Hematopoietic multipotent progenitor cell treated with erythropoietin and hydrocortisone succinate and interleukin-3 and kit ligand, for 17 days (in vitro differentiated cells): ENCODE measurements around the gene SPOCK2.

Experiments
- DNase-seq: peaks from one replicate; pipeline ENCODE4 v3.0.0-alpha.2; 2015; ENCODE audit warnings: low spot score

SPOCK2 gene

DNA sequence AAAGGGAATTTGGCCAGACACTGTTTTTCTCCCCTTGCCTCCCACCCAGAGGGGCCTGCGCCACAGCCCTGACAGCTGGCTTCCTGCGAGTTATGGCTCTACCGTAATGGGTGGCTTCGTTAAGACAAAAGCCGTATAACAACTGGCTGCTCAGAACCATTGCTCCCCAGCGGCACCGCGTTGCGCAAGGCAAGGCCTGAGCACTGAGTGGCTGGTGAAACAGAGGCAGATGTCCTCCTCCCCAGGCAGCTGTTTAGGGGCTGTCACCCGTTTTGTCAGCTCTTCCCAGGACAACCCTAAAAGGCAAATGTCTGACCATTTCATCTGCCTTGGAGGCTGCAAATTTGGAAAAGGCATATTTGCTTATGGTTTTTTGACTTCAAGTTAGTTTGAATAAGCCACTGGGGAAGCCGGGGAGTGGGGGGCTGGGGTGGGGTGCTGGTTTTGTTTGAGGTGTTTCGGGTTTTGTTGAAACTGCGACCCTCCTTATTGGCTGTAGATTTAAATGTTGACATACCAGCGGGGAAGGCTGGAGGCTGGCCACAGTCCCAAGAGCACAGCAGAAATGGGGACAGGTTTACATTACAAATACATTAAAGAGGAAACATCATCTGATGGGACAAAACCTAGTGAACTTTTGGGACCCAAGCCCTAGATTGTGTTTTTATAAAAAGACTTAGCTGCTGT, 681 bp upstream of the SPOCK2 start:
- DNase-seq = no peak

DNA sequence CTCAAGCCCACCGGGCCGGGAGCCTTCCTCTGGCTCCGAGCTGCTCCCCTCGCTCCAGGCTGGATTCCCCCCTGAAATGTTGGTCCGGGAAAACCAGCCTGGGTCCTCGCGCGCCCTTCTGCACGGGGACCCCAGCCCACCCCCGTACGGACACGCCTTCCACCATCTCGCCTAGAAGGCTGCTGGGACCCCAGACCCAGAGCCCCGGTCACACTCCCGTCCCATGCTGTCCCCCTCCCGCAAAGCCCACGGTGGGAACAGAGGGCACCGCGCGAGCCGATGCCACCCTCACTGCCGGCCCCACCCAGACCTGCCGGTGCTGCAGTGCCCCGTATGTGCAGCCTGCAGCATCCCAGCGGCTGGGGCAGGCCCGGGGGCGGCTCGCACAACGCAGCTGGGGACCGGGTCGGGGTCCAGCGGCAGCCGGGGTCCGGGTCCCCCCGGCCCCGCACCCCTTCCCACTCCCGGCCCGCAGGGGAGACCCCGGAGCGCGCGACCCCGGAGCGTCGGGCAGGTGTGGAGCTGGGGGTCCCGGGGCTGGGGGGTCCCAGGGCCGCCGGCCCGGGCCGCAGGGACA, 871 bp downstream of the SPOCK2 start:
- no peak for DNase-seq

DNA sequence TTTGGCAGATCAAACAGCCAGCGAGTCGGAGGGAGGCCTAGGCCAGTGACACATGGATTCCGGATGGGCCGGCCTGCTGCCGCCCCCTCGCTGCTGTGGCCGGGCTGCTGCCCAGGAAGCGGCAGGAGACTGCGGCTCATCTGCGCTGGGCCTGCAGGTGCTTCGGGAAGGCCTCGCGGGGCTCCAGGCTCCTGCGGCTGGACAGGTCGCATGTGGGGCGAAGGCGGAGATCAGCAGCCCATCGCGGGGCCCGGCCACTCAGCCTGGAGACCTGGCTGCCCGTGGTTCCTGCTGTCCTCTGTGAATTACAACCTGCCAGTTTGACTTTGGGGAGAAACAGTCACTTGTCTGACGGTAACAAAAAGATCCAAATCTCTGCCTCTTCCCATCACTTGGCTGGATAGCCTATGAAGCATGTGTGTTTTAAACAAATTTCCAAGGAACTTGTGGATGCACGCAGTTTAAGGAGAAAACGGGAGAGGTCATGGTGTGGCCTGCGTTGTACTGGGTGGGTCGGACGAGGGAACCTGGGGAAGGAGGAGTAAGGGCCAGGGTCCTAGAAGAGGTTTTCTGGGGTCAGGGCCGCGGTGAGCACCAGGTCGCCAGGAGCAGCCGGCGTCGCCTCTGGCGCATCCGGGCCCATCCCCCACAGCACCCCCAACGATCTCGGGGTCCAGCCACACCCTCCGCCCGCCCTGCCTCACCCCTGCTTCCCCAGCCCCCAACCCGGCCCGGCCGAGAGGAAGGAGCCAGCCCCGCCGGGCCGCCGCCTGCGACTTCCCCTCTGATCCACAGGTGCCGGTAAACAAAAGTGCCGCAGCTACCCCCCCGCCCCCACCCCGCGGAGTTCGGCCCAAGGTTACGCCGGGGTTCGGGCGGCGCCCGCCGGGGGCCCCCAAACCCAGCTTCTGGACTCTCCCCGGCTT, 1.6 kb downstream of the SPOCK2 start:
- DNase-seq = no peak

DNA sequence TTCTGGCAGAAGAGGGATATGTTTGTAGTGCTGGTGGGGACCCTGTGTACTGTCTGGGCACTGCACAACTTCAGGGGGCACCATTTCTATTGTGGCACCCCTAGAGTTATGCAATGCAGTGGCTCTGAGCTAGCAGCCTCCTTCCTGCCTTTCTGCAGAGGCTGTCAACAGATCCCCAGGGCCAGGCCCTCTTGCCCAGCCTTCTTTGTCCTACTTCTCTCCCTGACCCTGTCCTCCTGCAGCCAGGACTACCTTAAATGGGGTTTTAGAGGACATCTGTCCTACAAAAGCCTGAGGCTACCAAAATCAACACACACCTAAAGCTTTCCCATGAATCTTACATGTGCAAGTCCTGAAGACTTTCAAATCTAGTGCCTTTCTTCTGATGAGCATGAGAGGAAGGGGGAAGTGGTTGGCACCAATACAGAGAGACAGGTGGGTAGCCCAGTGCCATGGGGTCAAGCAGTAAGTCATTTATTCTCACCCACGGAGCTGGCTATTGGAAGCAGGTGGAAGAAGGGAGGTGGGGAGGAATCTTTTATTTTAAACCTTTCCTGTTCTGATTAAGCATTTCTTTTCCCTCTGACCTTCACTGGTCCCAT, 2.4 kb downstream of the SPOCK2 start:
- DNase-seq = no peak

DNA sequence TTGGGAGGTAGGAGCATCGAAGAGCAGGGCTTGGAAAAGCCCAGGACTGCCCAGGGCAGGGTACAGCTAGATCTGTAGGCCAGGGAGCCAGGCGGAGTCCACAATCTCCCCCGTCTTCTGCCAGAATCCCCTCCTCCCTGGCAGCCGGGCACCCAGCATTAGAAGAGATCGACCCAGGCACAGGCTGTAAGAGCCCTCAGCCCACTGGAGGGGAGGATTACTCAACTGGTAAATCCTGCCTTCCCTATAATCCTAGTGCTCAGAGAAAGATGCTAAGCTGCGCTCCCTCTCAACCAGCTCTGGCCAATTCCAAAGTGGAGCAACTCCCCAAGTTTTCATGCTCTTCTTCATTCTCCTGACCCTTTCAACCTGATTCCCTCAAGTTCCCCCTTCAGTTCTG, 3.2 kb downstream of the SPOCK2 start:
- no peak for DNase-seq

DNA sequence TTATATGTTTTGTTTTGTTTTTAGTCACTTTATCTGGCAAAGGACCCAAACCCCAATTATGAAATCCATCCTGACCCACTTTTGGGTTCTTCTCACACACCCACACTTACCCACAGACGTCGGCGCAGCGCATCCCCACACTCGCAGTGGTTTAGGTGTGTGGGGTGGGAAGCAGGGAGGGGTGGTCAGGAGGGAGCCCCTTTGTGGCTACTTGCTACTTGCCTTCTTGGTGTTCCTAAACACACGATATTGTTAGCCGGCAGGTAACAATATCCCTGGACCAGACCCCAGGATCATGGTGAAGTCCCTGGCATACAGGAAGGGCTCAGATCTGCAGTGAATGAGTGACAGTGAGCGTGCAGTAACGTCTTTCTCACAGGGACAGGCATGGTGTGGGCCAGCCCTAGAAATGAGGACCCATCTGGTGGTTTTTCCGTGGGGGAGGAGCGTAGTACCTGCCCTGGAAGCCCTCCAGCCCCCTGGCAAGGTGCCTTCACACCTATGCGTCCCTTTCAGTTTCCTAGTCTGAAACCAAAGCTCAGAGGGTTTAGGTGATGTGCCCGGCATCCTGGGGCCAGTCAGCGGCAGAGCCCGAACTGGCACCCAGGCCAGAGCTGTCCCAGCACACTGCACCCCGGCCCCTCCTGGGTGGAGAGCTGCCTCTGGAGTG, 4.4 kb downstream of the SPOCK2 start:
- DNase-seq = no peak

DNA sequence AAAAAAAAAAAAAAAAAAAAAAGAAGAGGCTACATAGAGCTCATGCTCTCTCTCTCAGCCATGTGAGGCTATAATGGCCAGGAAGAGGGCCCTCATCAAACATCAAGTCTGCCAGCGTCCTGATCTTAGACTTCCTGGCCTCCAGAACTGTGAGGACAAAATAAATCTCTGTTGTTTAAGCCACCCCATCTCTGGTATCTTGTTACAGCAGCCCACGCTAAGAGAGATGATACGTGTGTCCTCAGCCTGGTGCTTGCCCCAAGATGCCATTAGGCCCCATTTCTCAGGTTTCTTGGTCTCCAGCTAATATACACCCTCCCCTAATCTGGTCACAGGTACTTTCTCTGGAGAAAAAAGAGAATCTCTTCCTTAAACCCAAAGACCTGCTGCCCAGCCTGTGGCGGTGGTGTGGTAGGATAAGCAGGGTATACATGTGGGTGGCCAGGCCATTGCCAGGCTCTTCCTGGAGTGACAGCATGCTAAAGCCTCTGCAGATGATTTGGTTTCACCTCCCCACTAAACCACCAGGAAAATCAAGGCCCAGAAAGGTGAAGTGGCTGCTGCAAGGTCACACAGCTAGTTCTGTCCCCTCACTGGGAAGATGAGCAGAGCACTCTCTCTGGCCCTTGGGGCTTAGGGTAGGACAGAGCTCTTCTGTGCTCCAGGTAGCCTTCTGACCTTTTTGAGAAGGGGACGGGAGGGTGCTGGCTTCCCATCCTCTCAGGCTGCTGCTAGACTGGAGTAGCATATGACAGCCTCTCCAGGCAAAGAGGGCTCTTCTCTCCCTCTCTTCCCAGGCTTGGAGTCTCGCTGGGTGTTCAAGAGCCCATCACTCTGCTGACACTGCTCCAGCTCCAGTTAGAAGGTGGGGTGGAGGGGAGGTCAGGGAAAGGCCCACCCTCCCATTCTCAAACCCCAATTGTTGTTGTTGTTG, 5.2 kb downstream of the SPOCK2 start:
- no peak for DNase-seq

DNA sequence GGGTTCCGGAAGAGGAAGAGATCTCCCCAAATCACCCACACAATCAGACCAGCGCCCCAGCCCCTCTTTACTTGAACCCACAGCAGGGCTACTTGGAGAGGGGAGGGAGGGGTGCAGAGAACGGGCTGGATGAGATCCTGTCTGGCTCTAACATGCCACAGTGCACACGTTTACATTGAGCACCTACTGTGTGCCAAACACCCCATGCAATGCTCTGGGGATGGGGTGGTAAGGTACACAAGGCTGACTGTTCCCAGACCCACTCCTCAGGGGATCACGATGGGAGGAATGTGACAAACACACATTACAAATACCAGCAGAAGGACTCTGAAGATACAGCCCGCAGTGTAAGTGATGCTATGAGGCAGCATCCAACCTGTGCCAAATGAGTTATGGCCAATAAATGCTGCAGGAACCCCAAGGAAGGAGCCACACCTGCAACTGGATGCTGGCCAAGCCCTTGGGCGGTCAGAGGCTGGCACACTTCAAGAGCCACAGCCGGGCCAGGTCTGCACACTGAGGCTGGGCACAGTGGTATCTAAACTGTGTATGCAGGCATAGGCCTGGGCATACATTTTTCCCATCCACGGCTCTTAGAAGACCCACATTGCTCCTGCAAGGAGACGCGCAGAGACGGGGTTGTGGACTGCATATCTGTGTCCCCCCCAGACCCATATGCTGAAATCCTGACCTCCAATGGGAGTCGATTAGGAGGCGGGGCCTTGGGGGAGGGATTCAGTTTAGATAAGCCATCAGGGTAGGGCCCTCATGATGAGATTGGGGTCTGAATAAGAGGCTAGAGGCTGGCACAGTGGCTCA, 6.4 kb downstream of the SPOCK2 start:
- DNase-seq = no peak

DNA sequence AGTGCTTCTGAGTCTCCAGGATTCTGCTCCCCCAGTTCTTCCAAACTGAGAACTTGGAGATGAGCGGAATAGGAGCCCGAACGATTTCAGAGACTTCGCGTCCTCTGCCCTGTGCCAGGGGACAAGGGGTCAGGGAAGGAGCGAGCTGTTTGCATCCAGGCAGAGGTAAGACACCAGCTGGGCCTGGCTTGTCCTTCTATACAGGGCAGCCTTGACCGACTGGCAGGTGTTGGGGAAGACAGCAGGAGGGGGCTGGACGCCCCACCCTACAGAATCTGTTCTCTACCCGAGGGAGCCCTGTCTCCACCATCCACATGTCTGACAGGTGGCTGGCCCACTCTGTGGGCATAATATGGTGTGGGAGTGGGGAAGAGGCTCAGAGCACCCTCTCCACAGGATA, 7.1 kb downstream of the SPOCK2 start:
- no peak for DNase-seq

DNA sequence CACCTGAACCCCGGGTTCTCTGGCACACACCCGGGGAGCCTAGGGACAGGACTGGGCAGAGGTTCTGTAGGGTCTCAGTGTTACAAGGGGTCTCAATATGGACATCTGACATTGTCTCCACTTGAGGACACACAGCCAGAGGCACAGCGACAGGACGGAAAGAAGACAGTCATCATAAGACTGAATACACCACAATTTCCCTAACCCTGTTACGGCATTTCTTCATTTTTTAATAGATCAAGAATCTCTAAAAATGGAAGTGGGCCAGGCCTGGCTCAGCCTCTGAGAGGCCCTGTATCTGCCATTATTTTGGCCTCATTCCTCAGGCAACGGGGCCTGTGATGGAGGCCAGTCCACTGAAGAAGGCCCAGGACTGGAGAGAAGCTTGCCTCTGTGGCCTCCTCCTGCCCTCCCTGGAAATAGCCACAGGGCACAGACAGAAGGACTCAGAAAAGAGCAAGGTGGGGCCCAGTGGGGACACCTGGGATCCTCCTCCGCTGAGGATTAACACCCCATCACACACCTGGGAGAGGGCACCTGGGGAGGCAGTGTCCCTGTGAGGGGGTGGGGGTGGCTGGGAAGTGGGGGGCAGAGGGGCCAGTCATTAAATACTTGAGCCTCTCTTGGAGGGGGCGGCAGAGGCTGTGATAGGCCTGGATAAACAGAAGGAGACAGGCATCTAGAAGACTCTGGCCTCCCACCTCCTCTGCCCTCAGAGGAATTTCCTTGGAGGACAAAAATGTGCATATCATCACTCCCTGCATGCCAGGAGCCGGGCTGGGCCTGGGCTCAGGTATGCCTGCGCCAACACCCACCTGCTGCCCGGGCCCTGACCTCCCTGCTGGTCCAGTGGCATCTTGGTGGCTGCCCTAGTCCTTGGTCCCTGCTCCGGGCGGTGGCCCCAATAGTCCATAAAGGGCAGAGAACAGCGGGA, 8.0 kb downstream of the SPOCK2 start:
- DNase-seq = no peak

DNA sequence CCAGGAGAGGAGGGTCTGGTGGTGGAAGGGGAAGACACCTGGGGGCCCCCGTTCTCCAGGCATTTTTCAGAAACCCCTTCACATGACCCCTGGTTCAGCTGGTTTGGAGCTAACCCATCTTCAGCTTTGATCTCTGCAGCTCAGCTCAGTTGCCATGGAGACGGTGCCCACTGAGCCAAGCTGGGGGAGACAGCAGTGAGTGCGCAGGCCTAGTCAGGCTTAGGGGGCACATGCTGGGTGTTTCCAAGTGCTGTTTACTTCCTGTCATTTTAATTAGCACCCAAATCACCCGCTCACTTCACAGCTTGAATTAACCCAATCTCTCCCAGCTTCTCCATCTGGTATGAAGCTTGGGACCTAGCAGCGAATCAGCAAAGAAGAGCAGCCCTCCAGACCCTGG, 9.0 kb downstream of the SPOCK2 start:
- no peak for DNase-seq

DNA sequence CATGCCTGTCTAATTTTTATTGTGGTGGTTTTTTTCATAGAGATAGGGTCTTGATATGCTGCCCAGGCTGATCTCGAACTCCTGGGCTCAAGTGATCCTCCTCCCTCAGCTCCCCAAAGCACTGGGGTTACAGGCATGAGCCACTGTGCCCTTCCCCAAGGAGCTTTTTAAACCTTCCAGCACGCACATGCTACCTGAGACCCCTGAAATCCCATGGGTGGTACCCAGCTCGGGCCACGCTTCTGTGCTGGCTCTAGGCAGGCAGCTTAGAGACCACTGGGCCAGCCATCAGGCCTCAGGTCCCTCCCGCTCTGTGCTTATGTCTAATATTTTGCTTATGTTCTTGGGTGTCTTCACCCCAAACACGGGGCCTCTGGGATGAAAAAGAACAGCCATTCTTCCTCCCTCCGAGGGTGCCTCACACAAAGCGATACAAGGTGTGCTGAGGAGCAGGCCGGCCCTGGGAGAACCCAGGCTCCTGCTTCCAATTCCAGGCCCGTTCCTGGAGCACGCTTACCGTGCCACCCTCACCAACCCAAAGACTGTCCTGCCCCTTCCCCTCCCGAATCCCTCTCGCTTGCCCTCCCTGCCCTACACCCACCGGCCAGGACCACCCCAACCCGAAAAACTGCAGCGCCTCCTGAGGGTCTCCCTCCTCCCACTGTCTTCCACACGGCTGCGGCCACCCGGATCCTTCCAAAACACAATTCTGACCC, 10.9 kb downstream of the SPOCK2 start:
- no peak for DNase-seq

DNA sequence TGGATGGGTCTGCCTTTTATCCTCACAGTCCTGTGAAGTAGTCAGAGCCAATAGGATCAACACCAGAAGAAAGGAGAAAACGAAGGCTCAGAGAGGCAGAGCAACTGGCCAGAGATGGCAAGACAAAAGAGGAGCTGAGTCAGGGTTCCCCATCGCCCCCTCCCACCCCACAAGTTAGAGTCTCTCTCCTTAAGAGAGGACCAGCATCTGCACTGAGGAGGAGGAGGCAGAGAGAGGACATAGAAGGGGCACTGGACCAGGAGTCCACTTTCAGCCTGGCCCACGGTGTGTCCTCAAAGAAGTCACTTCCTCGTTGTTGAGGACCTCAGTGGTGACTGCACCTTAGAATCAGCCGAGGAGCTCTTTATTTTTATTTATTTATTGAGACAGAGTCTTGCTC, 11.6 kb downstream of the SPOCK2 start:
- no peak for DNase-seq

DNA sequence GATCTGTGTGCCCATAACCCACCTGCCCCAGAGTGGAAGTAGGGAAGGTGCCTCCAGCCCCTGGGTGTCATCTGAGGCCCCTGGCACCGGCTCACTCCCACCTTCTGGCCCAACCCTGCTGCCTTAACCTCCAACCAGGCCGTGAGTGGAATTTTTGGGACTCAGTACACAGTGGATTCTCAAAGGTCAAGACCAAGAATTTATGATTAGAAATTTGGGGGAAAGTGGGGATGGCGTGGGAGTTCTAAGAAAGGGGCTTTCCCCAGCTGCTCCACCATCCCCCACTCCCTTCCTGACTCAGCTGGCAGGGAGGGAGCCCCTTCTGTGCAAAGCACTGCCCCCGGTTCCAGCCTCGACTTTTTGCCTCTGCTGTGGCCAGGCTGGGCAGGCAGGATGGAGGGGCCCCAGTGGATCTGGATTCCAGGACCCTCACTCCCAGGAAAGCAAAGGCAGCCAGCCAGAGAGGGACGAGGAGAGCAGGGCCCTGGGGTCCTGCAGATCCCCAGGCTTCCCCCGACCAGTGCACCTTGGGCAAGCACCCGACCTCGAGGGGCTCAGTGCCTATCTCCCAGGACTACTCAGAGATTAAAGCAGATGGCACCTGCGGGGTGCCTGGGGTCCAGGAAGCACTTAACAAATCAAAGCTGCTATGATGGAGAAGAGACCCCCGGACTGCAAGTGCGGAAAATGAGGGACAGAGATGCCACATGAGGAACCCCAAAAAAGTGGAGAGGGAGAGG, 12.8 kb downstream of the SPOCK2 start:
- DNase-seq = no peak

DNA sequence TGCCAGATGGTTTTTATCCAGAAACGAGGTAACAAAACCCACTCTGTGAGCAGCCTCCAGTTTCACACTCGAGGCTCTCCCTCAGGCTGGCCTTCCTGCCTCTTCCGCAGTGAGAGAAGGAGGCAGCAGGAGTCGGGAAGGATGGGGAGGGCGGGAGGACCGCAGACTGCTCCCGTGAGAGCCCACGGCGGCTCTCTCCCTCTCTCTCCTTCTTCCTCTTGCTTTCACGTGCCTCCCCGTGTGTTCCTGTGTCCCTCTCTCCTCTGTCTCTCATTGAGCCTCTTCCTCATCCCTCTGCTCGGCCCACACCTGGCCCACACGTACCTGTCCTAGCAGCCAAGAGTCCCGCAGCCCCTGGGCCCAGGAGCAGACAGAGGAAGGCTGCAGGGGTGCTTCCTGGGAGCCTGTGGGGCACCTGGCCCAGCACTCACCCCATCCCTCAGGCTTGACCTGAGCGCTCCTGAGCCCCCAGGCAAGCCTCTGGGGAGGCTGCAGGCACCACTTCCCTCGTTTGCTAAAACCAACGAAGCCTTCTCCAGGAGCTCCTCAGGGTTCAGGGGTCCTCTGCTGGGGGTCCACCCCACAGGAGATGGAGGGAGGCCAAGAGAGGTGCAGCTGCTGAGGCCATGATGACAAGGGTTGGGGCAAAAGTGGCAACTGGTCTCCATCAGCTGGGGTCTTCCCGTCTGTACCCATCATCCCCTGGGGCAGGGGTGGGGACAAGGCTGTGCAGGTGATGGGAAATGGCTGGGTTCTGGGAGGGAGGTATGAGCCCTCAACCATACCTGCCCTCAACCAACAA, 13.6 kb downstream of the SPOCK2 start:
- no peak for DNase-seq

DNA sequence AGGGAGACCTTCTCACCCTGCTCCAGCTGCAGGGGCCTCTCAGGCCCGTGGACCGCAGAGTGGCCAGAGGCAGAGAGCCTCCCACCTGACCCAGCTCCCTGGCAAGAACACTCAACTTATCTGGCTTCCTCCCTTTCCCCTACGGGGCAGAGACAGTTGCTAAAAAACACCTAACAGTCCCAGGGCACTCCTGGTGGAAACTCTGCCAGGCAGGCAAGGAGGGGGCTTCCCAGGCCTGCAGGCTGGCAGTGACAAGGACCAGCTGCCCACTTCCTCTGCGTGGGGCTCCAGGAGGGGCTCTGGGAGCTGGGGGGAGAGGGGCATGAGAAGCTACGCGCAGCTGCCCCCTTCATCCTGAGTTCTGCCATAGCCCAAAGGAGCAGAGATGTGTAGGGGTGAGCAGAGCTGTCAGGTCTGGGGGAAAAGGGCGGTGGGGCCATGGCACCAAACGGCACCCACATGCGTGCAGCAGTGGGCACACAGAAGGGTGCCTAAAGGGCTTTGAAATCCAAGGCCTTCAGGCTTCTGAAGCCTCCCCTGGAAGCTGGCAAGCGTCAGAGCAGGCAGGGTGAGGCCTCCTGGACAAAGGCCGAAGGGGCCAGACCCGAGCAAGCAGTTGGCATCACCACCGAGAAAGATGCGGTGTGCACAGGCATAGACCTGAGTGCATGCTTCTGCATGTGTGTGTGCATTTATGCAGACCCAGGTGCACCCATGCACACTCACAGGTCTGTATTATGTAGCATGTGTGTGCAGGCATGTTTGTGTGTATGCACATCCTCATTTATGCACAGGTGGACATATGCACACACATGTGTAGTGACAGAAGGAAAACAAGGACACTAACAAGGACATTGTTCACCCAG, 14.4 kb downstream of the SPOCK2 start:
- no peak for DNase-seq
